Hepatocyte (in vitro differentiated cells): ENCODE results near the gene DLG2. TPM values are rescaled to one million over a fixed set of nuclear protein-coding genes. Genes with fewer than 3 reads are reported as not detected.

Source experiments
- DNase-seq: peaks from one replicate; pipeline ENCODE4 v3.0.0-alpha.2; 2016; ENCODE audit warnings: low spot score
- H2AFZ ChIP-seq: fragments of 200-600 bp; sonication (generic); 2 replicates; pipeline ENCODE4 v1.6.0; 2016; ENCODE audit warnings: antibody characterized with exemption, mild to moderate bottlenecking
- H3K27ac ChIP-seq: fragments of 200-600 bp; sonication (generic); 2 replicates; pipeline ENCODE4 v1.5.1; 2016; ENCODE audit warnings: mild to moderate bottlenecking
- H3K27me3 ChIP-seq: fragments of 200-600 bp; sonication (generic); 2 replicates; pipeline ENCODE4 v1.6.1; 2016
- H3K36me3 ChIP-seq: fragments of 200-600 bp; sonication (generic); replicated peaks from 2 replicates; pipeline ENCODE4 v1.5.1; 2016; ENCODE audit warnings: low read depth; ENCODE audit not compliant: insufficient read depth
- H3K4me1 ChIP-seq: fragments of 200-600 bp; sonication (generic); 2 replicates; pipeline ENCODE4 v1.5.1; 2016; ENCODE audit warnings: mild to moderate bottlenecking, moderate library complexity; ENCODE audit not compliant: insufficient read depth
- H3K4me2 ChIP-seq: fragments of 200-600 bp; sonication (generic); 2 replicates; pipeline ENCODE4 v1.6.0; 2016
- H3K4me3 ChIP-seq: fragments of 200-600 bp; sonication (generic); 2 replicates; pipeline ENCODE4 v1.5.1; 2016; ENCODE audit warnings: mild to moderate bottlenecking
- H3K79me2 ChIP-seq: fragments of 200-600 bp; sonication (generic); 2 replicates; pipeline ENCODE4 v1.6.0; 2017; ENCODE audit warnings: mild to moderate bottlenecking
- H3K9me2 ChIP-seq: fragments of 200-600 bp; sonication (generic); replicated peaks from 2 replicates; pipeline ENCODE4 v1.6.0; 2017; ENCODE audit warnings: mild to moderate bottlenecking; ENCODE audit not compliant: insufficient read depth
- H3K9me3 ChIP-seq: fragments of 200-600 bp; sonication (generic); 2 replicates; pipeline ENCODE4 v1.5.1; 2016; ENCODE audit warnings: low read depth, mild to moderate bottlenecking
- H4K20me1 ChIP-seq: fragments of 200-600 bp; sonication (generic); 2 replicates; pipeline ENCODE4 v1.6.0; 2016; ENCODE audit warnings: mild to moderate bottlenecking; ENCODE audit not compliant: insufficient read depth, poor library complexity, severe bottlenecking
- CTCF ChIP-seq: fragments of 200-600 bp; sonication (generic); IDR thresholded peaks from 2 replicates; pipeline ENCODE4 v1.5.1; 2016; ENCODE audit warnings: antibody characterized with exemption, mild to moderate bottlenecking; ENCODE audit not compliant: poor library complexity
- EZH2 ChIP-seq: fragments of 200-600 bp; sonication (generic); IDR thresholded peaks from 2 replicates; pipeline ENCODE4 v1.6.1; 2016; ENCODE audit warnings: antibody characterized with exemption, mild to moderate bottlenecking, borderline replicate concordance
- EZH2phosphoT487 ChIP-seq: fragments of 200-600 bp; sonication (generic); IDR thresholded peaks from one replicate; pipeline ENCODE4 v1.6.1; 2018; ENCODE audit warnings: antibody characterized with exemption, mild to moderate bottlenecking, low read depth, moderate library complexity; ENCODE audit not compliant: unreplicated experiment, severe bottlenecking
- WGBS: methylation state at CpG from one replicate; pipeline ENCODE4 v1.1.6; 2016; ENCODE audit warnings: low lambda C conversion rate; ENCODE audit errors: missing lambda C conversion rate; 5-methylcytosine and 5-hydroxymethylcytosine counted together
- polyA plus RNA-seq: library from polyadenylated mRNA; unstranded; fragments of >200 nt; fragmentation: Nextera tagmentation; extraction: Ambion mirVana; gene quantifications from 2 replicates; pipeline ENCODE4 v1.2.1, GENCODE V29; 2016
- total RNA-seq: library from RNA; depleted of rRNA; stranded (reverse); fragments of >200 nt; gene quantifications from 2 replicates; pipeline ENCODE4 v1.2.3, GENCODE V29; 2014

Gene DLG2
- total and polyA plus RNA-seq, 2 experiments from 2014 or later: 2.6 to 6.8 TPM

DNA sequence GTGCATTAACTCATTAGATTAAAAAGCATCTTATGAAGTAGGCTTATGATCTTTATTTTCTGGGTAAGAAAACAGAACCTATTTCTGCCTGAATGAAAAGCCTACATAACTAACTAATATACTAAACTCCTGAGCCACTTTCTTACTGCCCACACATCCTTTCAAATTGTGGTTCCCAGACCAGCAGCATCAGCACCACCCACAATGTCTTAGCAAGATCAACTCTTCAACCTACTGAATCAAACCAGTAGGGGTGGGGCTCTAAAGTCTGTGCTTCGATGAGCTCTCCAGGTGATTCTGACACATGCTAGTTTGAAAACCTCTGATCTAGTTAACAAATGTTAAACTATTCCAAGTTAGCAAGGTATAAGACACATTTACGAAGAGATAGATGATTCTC is 462.4 kb downstream of the DLG2 start:
- WGBS: 91% methylated on average over 2 of the region's 2 CpGs
- Histone ChIP-seq H3K4me1 (no peaks in the 10 kb centered on the region), H3K4me3 (no peak overlapping the region), H3K79me2 (no peaks in the 10 kb centered on the region), H2AFZ (no peak overlapping the region), H4K20me1 (no peaks in the 10 kb centered on the region), H3K27ac (no peak overlapping the region), H3K36me3 (no peaks in the 10 kb centered on the region), H3K27me3 (no peaks in the 10 kb centered on the region), H3K9me2 (no peaks in the 10 kb centered on the region), H3K9me3 (no peaks in the 10 kb centered on the region), H3K4me2 (no peak overlapping the region)
- no peak for DNase-seq
- TF ChIP-seq EZH2 (no peak), EZH2phosphoT487 (no peak), CTCF (no peak)

- H3K4me3 ChIP-seq: no peak overlapping the region
- no peak overlapping the region for H2AFZ ChIP-seq
- H3K4me1 ChIP-seq: no peaks in the 10 kb centered on the region
- H3K9me2 ChIP-seq: no peaks in the 10 kb centered on the region
- no peaks in the 10 kb centered on the region for H3K36me3 ChIP-seq
- TF ChIP-seq EZH2phosphoT487 (no peak), CTCF (no peak)
- H4K20me1 ChIP-seq: peaks cover 2% of the 10 kb centered on the region
- WGBS: 72% methylated on average over 3 of the region's 3 CpGs
- H3K79me2 ChIP-seq: no peaks in the 10 kb centered on the region
- no peaks in the 10 kb centered on the region for H3K9me3 ChIP-seq
- no peak for DNase-seq
- H3K27me3 ChIP-seq: no peaks in the 10 kb centered on the region
- no peak overlapping the region for H3K4me2 ChIP-seq
- H3K27ac ChIP-seq: no peak overlapping the region
Observed at GRCh38 chr11:85154294-85154693, 472.9 kb downstream of the DLG2 start.

- Histone ChIP-seq H3K9me3 (no peaks in the 10 kb centered on the region), H3K79me2 (no peaks in the 10 kb centered on the region), H3K27me3 (no peaks in the 10 kb centered on the region), H3K36me3 (no peaks in the 10 kb centered on the region), H3K4me2 (no peak overlapping the region), H4K20me1 (no peaks in the 10 kb centered on the region), H3K9me2 (no peaks in the 10 kb centered on the region), H3K27ac (no peak overlapping the region), H2AFZ (no peak overlapping the region), H3K4me1 (no peaks in the 10 kb centered on the region), H3K4me3 (no peak overlapping the region)
- TF ChIP-seq EZH2phosphoT487 (no peak), EZH2 (no peak), CTCF (no peak)
- no peak for DNase-seq
- WGBS: 94% methylated on average over 1 of the region's 1 CpG
Observed at GRCh38 chr11:85137597-85137996, 489.5 kb downstream of the DLG2 start.

DNA sequence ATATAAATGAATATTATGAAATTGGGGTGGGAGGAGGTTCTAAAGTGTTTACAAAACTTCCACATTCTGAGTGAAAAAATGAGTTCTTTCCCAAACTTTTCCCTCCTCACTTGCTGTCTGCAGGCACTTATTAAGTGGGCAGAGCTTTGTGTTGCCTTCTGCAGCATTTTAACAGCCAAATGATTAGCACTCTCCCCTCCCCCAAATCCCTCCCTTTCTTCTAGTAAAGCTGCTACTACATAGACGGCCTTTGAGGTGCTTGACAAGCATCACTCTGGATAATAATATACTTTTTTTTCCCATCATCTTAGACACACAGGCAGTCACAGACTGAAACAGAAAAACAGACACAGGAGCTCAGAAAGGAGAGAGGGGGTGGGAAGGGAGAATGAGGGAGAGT is 493.5 kb downstream of the DLG2 start:
- DNase-seq: no peak
- Histone ChIP-seq H3K36me3 (no peaks in the 10 kb centered on the region), H3K4me2 (peak overlapping the region; percentile 73), H3K27ac (no peak overlapping the region), H3K79me2 (no peaks in the 10 kb centered on the region), H3K27me3 (no peaks in the 10 kb centered on the region), H3K4me1 (no peaks in the 10 kb centered on the region), H3K9me3 (no peaks in the 10 kb centered on the region), H3K9me2 (no peaks in the 10 kb centered on the region), H2AFZ (no peak overlapping the region), H4K20me1 (no peaks in the 10 kb centered on the region), H3K4me3 (no peak overlapping the region)
- 24% methylated on average over 1 of the region's 1 CpG for WGBS
- TF ChIP-seq EZH2phosphoT487: no peak
- TF ChIP-seq EZH2: no peak
- no peak for TF ChIP-seq CTCF
